Neural cell (in vitro differentiated cells): Measurements from ENCODE around the gene WDR81.

Experiments used
- CTCF ChIP-seq: fragments of 450-650 bp; IDR thresholded peaks from 2 replicates; pipeline ENCODE4 v1.5.1; 2014; ENCODE audit warnings: antibody characterized with exemption, mild to moderate bottlenecking, moderate library complexity; ENCODE audit not compliant: poor library complexity, severe bottlenecking
- EP300 ChIP-seq: fragments of 450-650 bp; conservative IDR thresholded peaks from 2 replicates; pipeline ENCODE4 v1.6.1; 2014; ENCODE audit warnings: antibody characterized with exemption, mild to moderate bottlenecking, moderate library complexity; ENCODE audit not compliant: poor library complexity, severe bottlenecking
- EZH2 ChIP-seq: fragments of 200-600, 300-800 bp; shearing (Covaris generic), sonication (generic); IDR thresholded peaks from 2 replicates; pipeline ENCODE4 v1.6.1; 2014; ENCODE audit warnings: antibody characterized with exemption, low read length, borderline replicate concordance, mild to moderate bottlenecking; ENCODE audit not compliant: insufficient read depth, poor library complexity, severe bottlenecking
- MXI1 ChIP-seq: fragments of 450-650 bp; conservative IDR thresholded peaks from 2 replicates; pipeline ENCODE4 v1.6.1; 2014; ENCODE audit warnings: antibody characterized with exemption, mild to moderate bottlenecking; ENCODE audit not compliant: poor library complexity, severe bottlenecking
- POLR2AphosphoS5 ChIP-seq: IDR thresholded peaks from 2 replicates; pipeline ENCODE4 v1.6.1; 2012
- RAD21 ChIP-seq: fragments of 450-650 bp; conservative IDR thresholded peaks from 2 replicates; pipeline ENCODE4 v1.6.1; 2014; ENCODE audit warnings: antibody characterized with exemption, mild to moderate bottlenecking, moderate library complexity
- REST ChIP-seq: IDR thresholded peaks from 2 replicates; pipeline ENCODE4 v1.6.1; 2012; ENCODE audit warnings: borderline replicate concordance
- SMC3 ChIP-seq: fragments of 450-650 bp; conservative IDR thresholded peaks from 2 replicates; pipeline ENCODE4 v1.6.1; 2014; ENCODE audit warnings: antibody characterized with exemption, mild to moderate bottlenecking, moderate library complexity; ENCODE audit not compliant: poor library complexity

GRCh38 chr17:1705004-1705403, 19.5 kb upstream of the WDR81 start:
- TF ChIP-seq CTCF: no peak
- TF ChIP-seq EZH2: no peak
- TF ChIP-seq EP300: no peak
- no peak for TF ChIP-seq RAD21
- TF ChIP-seq POLR2AphosphoS5: no peak
- no peak for TF ChIP-seq REST
- TF ChIP-seq MXI1: no peak
- no peak for TF ChIP-seq SMC3
